ENCODE measurements around the gene IGF2BP3. TPM values are rescaled to one million over a fixed set of nuclear protein-coding genes. Genes with fewer than 3 reads are reported as not detected.
A peak's percentile ranks its signal among the peaks of the same experiment; 100 is the strongest.

Gene IGF2BP3
- total RNA-seq, 1 donor, result 6.7 TPM

DNA sequence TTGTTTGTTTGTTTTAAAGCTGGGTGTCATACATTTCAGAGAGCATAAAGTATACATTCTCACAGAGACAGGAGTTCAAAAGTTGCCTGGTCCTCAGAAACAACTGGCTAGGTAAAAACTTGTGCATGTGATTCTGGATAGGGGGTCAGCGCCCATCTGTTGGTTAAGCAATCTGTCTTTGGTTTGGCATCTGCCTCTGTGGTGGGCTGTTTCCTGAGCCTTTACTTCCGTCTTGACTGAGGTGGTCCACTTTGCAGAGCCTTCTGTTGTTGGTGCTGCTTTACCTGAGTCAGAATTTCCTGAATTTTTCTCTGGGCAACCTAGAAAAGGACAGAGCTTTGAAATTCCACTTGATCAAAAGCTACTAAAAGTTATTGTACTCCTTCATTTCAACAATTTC is 158.2 kb downstream of the IGF2BP3 start:
- DNase-seq (ENCODE audit: low read depth in 2 of 3, low spot score in 2 of 3), result peak in 2 of 3 donors; percentile 33 to 54

- no peak for DNase-seq (ENCODE audit: low read depth in 2 of 3, low spot score in 2 of 3)
These were observed 161.5 kb downstream of the IGF2BP3 start for GRCh38 chr7:23308754-23309153.

- DNase-seq (ENCODE audit: low read depth in 2 of 3, low spot score in 2 of 3), result no peak
These were observed 163.3 kb downstream of the IGF2BP3 start for GRCh38 chr7:23306936-23307521.

DNA sequence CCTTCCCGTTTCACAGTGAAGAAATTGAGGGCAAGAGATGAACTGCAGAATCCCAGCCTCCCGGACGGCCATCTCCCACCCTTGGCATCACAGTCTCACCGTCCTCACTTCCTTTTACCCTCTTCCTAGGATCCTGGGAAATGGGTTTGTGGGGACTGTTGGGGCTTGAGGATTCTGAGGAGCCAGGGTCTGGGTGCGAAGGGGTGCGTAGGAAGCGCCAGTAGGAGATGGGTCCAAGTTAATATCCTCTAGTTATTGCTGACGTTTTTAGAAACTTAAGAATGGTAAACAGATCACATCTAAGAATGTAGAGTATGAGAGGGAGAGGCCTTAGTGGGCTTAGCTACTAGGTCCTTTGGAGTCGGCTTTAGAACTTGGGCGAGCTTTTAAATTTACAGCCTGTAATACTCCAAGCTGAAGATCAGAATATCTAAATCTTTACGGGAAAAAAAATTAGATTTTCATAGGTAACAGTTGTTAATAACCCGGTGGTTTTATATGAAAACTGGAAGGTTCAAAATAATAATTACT is 170.5 kb downstream of the IGF2BP3 start:
- no peak for DNase-seq (ENCODE audit: low read depth in 2 of 3, low spot score in 2 of 3)

DNA sequence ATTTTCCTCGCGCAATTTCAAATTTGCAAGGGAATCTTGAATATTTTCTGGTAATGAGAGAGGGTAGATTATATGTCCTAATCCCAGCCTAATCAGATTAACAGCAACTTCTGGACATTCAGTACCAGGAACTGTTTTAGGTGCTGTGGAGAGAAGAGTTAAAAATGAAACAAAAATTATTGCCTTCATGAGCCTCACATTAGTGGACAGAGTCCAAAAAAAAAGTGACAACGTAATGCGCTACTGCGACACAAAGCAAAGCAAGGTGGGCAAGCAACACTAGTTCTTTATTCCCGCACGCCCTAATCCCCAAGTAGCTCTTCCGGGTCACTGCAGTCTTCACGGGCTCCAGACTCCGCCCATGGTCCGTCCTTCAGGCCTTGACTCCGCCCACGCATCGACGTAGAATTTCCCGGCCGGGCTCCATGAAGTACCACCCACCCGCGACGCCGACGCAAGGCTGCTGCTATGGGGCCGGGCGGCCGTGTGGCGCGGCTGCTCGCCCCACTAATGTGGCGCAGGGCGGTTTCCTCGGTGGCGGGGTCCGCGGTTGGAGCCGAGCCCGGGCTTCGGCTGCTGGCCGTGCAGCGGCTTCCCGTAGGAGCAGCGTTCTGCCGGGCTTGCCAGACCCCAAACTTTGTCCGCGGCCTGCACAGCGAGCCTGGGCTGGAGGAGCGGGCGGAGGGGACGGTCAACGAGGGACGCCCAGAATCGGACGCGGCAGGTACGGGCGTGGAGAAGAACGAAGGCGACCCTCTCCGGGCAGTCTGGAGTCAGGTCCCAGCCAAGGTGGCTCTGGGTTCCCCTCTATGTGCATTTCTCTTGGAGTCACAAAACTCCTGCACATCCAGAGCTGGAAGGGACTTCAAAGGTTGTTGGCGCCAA is 171.2 kb downstream of the IGF2BP3 start, which contains the start of gene MALSU1:
MALSU1 (plus strand) TSS at position 455 of the 885 bp plus-strand sequence; CDS start at position 469, 14 bp downstream.
- DNase-seq (ENCODE audit: low read depth in 2 of 3, low spot score in 2 of 3), result peak; percentile 90 to 98 (median 98)

DNA sequence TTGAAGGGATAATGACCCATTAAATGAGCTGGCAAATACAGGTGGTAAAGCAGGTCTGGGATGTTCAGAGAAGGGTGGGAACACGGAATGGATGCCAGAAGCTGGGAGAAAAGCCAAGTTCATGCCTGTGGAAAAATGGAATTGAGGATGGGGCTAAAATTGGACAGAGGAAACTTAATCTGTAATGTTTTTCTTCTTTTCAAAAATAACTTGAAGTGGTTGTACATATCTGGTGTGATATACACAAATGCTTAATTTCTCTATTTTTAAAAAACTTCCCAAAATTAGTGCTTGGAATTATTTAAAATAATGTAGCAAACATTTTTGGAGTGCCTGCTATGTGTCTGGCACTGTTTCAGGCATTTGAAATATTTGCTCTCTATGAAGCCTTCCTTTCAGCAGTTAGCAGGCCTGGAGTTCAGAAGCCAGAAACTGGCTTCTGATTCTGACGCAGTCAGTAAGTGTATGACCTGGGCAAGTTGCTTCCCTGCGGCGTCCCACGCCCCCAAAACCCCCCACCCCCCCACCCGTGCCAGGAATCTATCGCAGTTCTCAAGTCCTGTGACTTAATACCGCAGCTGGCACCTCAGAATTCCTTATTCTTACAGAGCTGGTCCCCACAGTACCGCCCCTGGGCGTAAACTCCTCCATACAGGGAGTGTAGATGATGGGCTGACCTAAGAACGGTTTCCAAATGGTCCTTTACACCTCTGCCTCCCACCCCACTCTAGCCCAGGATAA is 172.0 kb downstream of the IGF2BP3 start:
- no peak for DNase-seq (ENCODE audit: low read depth in 2 of 3, low spot score in 2 of 3)

DNA sequence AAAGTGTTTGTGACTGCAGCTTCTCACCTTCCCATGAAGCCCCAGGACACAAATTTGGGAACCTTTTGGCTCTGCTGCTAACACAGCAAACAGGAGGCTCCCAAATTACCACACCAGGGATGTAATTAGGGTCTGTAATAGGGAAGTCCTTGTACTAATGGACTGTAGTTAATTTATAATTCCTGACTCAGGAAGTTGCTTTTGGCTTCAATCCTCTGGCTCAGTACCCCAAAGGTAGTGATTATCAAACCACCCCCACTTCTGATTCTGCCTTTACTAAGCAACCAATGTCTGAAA is 174.9 kb downstream of the IGF2BP3 start:
- no peak for DNase-seq (ENCODE audit: low read depth in 2 of 3, low spot score in 2 of 3)

GRCh38 chr7:23294549-23295400 is 175.5 kb downstream of the IGF2BP3 start:
- no peak for DNase-seq (ENCODE audit: low read depth in 2 of 3, low spot score in 2 of 3)

DNA sequence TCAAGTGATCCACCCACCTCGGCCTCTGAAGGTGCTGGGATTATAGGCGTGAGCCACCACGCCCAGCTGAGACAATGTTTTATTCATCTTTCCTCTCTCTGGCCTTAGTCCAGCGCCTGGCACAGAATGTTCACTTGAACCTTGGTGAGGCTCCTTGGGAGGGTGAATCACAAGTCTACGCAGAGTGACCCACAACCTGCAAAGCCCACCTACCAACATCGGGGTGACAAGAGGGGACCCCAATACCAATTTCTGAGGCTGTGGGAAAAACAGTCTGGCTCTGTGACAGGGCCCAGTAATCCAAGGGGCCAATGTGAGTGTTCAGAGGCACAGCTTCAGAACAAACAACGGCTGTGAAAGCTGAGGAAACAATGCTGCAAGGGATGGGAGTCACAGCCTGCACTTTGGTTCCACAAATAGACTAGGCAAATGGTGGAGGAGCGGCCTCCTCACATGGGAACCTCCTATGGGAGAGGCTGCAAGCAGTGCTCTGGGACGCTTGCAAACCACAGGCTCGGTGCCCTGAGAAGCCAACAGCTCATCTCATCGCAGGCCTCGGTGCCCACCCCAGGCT is 176.7 kb downstream of the IGF2BP3 start:
- DNase-seq (ENCODE audit: low read depth in 2 of 3, low spot score in 2 of 3), result no peak

DNA sequence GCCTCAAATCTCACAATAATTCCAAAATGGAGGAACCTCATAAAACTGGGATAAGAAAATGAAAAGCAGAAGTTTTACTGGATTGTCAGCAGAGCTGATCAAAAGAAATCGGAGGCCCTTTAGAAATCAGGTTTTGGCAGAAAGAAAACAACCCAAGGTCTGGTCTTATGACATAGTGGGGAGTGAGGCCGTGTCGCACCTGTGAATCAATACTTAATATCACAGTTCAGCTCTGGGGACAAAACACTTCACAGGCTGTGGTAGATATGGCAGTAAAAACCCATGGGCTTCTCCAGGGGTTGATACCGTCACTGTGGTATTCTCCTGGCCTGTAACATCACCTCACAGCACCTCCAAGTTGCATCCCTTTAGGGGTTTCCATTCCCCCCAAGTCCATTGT is 177.7 kb downstream of the IGF2BP3 start:
- DNase-seq (ENCODE audit: low read depth in 2 of 3, low spot score in 2 of 3), result no peak

- no peak for DNase-seq (ENCODE audit: low read depth in 2 of 3, low spot score in 2 of 3)
These were observed 178.2 kb downstream of the IGF2BP3 start for GRCh38 chr7:23291957-23292560.

GRCh38 chr7:23290993-23291392 is 179.3 kb downstream of the IGF2BP3 start:
- no peak for DNase-seq (ENCODE audit: low read depth in 2 of 3, low spot score in 2 of 3)

DNA sequence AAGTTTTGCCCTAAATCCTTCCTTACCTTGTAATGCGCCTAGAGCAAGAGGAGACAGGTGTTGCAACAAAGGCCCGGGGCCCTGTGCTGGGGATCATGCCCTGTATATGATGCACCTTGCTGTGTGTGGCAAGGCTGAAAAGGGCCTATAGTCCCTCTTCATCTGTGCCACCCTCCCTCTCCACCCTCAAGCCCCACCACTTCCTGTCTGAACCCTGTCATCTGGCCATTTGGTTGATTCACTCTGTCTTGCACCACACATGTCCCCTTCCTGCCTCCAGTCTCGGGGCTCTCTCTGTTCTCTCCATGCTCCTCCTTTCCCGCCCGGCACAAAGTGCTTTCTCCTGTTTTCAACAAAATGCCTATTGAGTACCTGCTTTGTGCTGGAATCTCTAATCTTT is 182.7 kb downstream of the IGF2BP3 start:
- no peak for DNase-seq (ENCODE audit: low read depth in 2 of 3, low spot score in 2 of 3)

DNA sequence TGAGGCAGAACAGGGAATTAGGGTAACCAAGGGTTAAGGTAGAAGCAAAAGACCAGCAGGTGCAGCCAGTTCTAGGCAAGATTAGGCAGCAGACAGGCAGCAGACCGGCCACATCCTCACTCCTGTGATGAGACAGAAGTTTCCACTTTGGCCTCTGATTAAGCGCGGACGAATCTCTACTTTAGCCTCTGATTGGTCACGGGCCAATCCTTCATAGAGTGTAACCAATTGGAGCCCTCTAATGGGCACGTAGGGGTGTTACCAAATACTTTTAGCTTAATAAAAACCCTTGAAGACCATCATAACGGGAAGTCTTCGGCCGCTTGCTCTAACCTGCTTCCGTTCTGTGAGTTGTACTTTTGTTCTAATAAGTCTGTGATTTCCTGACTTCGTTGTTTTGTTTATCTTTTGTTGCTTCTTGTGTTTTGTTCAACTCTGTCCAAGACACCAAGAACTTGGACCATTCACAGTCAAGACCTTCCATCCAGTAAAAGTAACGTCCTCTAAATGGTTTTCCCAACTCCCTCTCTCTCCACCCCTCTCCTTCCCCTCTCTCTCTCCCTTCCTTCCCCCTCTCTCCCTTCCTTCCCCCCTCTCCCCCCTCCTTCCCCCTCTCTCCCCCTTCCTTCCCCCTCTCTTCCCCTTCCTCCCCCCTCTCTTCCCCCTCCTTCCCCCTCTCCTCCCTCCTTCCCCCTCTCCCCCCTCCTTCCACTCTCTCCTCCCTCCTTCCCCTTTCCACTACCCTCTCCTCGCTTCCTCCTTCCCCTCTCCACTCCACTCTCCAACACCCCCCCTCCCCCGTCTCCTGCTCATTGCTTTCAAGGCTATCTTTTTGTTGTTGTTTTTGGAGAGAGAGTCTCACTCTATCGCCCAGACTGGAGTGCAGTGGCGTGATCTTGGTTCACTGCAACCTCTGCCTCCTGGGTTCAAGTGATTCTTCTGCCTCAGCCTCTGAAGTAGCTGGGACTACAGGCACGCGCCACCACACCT is 184.3 kb downstream of the IGF2BP3 start:
- DNase-seq (ENCODE audit: low read depth in 2 of 3, low spot score in 2 of 3), result no peak

- DNase-seq (ENCODE audit: low read depth in 2 of 3, low spot score in 2 of 3), result no peak
These were observed 185.4 kb downstream of the IGF2BP3 start for GRCh38 chr7:23284871-23285270.

DNA sequence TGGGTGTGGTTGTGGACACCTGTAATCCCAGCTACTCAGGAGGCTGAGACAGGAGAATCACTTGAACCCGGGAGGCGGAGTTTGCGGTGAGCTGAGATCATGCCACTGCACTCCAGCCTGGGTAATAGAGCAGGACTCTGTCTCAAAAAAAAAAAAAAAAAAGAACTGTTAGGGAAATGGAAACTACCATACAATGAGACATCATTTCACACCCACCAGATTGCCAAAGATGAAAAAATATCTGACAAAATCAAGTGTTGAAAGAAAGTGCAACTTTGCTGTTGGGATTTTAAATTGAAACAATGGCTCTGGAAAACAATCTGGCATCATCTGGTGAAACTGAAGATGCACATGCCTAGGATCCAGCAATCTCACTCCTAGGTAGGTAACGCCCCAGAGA is 187.2 kb downstream of the IGF2BP3 start:
- DNase-seq (ENCODE audit: low read depth in 2 of 3, low spot score in 2 of 3), result no peak

DNA sequence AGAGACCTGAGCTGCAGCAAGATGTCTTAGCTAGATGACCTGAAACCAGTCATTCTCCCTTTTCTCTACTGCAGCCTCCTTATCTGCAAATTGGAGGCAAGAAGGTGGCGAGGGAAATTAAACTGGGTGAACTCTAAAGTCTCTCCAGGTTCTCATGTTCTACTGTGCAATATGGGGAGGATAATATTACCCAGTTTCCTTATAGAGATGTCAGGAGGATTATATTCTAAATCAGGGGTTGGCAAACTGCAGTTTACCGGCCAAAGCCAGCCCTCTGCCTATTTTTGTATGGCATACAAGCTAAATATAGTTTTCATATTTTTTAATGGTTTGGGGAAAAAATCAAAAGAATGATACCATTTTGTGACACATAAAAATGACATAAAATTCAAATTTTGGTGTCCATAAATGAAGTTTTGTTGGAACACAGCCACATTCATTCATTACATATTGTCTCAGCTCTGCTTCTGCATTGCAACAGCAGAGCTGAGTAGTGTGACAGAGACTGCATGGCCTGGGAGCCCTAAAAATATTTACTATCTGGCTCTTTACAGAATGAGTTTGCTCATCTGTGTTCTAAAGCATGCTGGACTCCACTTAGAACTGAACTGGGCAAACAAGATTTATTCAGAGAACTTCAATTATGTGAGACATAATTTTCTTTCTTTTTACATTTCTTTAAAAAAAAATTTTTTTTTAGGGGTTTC is 190.3 kb downstream of the IGF2BP3 start:
- DNase-seq (ENCODE audit: low read depth in 2 of 3, low spot score in 2 of 3), result no peak
